ENCODE data around the gene FAF2. TPM values are rescaled to one million over a fixed set of nuclear protein-coding genes. Genes with fewer than 3 reads are reported as not detected.

The FAF2 gene
- total RNA-seq, 1 experiment from 2014 or later = 53.2 TPM

DNA sequence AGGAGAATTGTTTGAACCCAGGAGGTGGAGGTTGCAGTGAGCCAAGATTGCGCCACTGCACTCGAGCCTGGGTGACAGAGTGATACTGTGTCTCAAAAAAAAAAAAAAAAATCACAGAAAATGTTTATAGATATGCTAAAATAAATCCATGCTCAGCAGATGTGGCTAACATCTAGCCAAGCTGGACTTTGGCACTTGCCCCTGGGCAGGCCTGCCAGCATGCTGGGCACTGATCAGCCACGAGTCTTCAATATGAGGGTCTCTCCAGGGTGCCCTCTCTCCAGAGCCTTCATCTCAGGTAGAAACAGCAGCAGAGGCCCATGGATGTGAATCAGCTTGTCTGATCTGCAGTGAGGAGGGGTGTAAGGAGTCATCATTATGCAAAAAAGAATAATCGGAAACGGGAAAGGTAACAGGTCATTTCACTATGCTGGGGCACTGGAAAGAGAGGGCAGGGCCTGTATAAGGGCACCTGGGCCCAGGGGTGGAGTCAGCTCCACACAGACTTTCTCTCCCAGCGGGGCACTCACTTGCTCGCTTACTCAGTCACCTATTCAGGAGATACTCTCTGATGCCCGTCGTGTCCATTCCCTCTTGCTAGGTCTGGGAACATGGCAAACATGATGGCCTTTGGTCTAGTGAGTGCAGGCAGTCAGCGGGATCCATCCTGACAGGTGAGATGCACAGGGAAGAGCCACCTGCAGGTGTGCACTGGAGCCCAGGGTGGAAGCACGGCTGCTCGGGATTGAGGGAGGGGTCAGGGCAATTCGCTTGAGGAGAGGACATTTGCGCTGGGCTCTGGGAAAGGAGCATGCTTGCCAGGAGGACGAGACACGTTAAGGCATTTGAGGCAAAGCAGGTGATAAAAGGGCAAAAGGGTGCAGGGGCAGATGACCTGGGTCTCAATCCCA is 71.9 kb downstream of the FAF2 start:
- no TSS peak for BruUV-seq (replicated peaks)

DNA sequence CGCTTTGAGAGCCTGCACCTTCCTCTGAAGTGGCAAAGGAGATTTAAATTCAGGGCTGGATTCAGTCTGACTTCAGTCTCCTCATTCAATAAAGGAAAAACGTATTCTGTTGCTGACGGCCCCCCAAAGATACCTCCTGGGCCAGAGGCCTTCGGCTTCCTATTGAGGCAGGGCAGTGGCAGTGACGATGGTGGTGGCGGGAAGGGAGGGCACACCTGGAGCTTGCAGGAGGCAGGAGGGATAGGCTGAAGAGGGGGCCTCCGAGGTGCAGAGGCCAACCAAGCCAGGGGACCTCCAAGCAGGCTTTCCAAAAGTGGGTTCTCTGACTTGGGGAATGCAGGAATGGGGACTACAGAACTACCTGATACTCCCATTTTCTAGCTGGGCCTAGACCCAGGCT is 73.1 kb downstream of the FAF2 start:
- Histone ChIP-seq H3K4me1 (ENCODE audit: insufficient read depth, low read length, poor library complexity, severe bottlenecking) (no peaks in the 10 kb centered on the region), H3K27ac (ENCODE audit: low read depth, low read length, poor library complexity, severe bottlenecking) (no peak overlapping the region), H3K9me3 (ENCODE audit: low read depth, low read length, poor library complexity, severe bottlenecking) (no peaks in the 10 kb centered on the region), H3K4me3 (ENCODE audit: low read depth, low read length, poor library complexity, severe bottlenecking) (no peak overlapping the region), H3K27me3 (replicated peaks; ENCODE audit: insufficient read depth, low read depth, low read length, poor library complexity) (no peaks in the 10 kb centered on the region), H3K36me3 (ENCODE audit: insufficient read depth, low read length, poor library complexity, severe bottlenecking) (no peaks in the 10 kb centered on the region)
- DNase-seq (ENCODE audit: low spot score) = no peak
- ChIA-PET POLR2A (ENCODE audit: low non-redundant PET) (no interaction called here), CTCF (no interaction called here)
- intact Hi-C loops (cut with micrococcal nuclease; ENCODE audit: unreplicated experiment) = no loop called here
- no TSS peak for BruUV-seq (replicated peaks)
- no peak for TF ChIP-seq EZH2 (IDR thresholded peaks at IDR 0.05; ENCODE audit: borderline replicate concordance, low read depth, low read length, poor library complexity, severe bottlenecking)
- TF ChIP-seq, protein P1, sequence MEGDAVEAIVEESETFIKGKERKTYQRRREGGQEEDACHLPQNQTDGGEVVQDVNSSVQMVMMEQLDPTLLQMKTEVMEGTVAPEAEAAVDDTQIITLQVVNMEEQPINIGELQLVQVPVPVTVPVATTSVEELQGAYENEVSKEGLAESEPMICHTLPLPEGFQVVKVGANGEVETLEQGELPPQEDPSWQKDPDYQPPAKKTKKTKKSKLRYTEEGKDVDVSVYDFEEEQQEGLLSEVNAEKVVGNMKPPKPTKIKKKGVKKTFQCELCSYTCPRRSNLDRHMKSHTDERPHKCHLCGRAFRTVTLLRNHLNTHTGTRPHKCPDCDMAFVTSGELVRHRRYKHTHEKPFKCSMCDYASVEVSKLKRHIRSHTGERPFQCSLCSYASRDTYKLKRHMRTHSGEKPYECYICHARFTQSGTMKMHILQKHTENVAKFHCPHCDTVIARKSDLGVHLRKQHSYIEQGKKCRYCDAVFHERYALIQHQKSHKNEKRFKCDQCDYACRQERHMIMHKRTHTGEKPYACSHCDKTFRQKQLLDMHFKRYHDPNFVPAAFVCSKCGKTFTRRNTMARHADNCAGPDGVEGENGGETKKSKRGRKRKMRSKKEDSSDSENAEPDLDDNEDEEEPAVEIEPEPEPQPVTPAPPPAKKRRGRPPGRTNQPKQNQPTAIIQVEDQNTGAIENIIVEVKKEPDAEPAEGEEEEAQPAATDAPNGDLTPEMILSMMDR (conservative IDR thresholded peaks at IDR 0.05; ENCODE audit: low read depth, low read length) = no peak

More for the DNA sequence above, 71.9 kb downstream of the FAF2 start:
- no peaks in the 10 kb centered on the region for H3K36me3 ChIP-seq (ENCODE audit: insufficient read depth, low read length, poor library complexity, severe bottlenecking)
- H3K4me3 ChIP-seq (ENCODE audit: low read depth, low read length, poor library complexity, severe bottlenecking) = no peak overlapping the region
- H3K4me1 ChIP-seq (ENCODE audit: insufficient read depth, low read length, poor library complexity, severe bottlenecking) = no peaks in the 10 kb centered on the region
- POLR2A ChIA-PET (ENCODE audit: low non-redundant PET) = no interaction called here
- no peaks in the 10 kb centered on the region for H3K27me3 ChIP-seq (replicated peaks; ENCODE audit: insufficient read depth, low read depth, low read length, poor library complexity)
- no peak for DNase-seq (ENCODE audit: low spot score)
- TF ChIP-seq, protein P1 (conservative IDR thresholded peaks at IDR 0.05; ENCODE audit: low read depth, low read length) = no peak
- no peak for TF ChIP-seq EZH2 (IDR thresholded peaks at IDR 0.05; ENCODE audit: borderline replicate concordance, low read depth, low read length, poor library complexity, severe bottlenecking)
- H3K9me3 ChIP-seq (ENCODE audit: low read depth, low read length, poor library complexity, severe bottlenecking) = no peaks in the 10 kb centered on the region
- intact Hi-C loops (cut with micrococcal nuclease; ENCODE audit: unreplicated experiment) = no loop called here
- CTCF ChIA-PET = no interaction called here
- H3K27ac ChIP-seq (ENCODE audit: low read depth, low read length, poor library complexity, severe bottlenecking) = no peak overlapping the region

DNA sequence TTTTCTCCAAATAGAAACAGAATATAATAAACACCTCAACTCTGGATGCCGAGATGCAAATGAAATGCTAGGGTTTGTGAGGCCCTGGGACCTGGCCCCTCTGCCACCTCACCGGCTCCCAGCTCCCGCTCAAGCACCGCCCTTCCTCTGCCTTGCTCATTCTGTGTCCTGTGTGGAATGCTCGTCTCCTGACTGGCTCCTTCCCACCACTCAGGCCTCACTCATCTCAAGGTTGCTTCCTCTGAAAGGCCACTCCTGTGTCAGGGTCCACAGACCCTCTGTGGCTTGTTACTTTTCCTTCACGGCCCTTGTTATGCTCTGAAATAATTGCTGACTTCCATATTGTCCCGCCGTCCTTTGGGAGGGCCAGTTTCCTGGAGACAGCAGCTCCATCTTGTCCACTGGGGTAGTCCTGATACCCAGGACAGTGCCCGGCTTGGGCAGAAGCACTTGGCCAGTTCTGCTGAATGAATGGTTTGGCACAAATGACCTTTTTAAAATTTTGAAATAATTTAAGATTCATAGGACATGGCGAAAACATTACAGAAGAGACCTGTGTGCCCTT is 73.6 kb downstream of the FAF2 start:
- POLR2A ChIA-PET (ENCODE audit: low non-redundant PET) = no interaction called here
- DNase-seq (ENCODE audit: low spot score) = no peak
- Histone ChIP-seq H3K36me3 (ENCODE audit: insufficient read depth, low read length, poor library complexity, severe bottlenecking) (no peaks in the 10 kb centered on the region), H3K27me3 (replicated peaks; ENCODE audit: insufficient read depth, low read depth, low read length, poor library complexity) (no peaks in the 10 kb centered on the region), H3K4me1 (ENCODE audit: insufficient read depth, low read length, poor library complexity, severe bottlenecking) (no peaks in the 10 kb centered on the region), H3K27ac (ENCODE audit: low read depth, low read length, poor library complexity, severe bottlenecking) (no peak overlapping the region), H3K4me3 (ENCODE audit: low read depth, low read length, poor library complexity, severe bottlenecking) (no peak overlapping the region), H3K9me3 (ENCODE audit: low read depth, low read length, poor library complexity, severe bottlenecking) (no peaks in the 10 kb centered on the region)
- intact Hi-C loops (cut with micrococcal nuclease; ENCODE audit: unreplicated experiment) = no loop called here
- TF ChIP-seq, protein P1 (conservative IDR thresholded peaks at IDR 0.05; ENCODE audit: low read depth, low read length) = no peak
- no peak for TF ChIP-seq EZH2 (IDR thresholded peaks at IDR 0.05; ENCODE audit: borderline replicate concordance, low read depth, low read length, poor library complexity, severe bottlenecking)
- CTCF ChIA-PET = no interaction called here
- BruUV-seq (replicated peaks) = no TSS peak

Measured in A673 (cell line).